Mesenchymal stem cell (in vitro differentiated cells and primary cell): Measurements from ENCODE around the gene GUCD1.

ENCODE experiments used
- DNase-seq: peaks from one replicate; pipeline ENCODE4 v3.0.0-alpha.2; 2013
- H2AFZ ChIP-seq: one replicate; pipeline ENCODE4 v1.6.1; 2013; ENCODE audit warnings: low read depth, mild to moderate bottlenecking, control low read depth, inconsistent platforms, low read length, moderate library complexity
- H2AK5ac ChIP-seq: 2 replicates; pipeline ENCODE4 v1.6.1; 2013; ENCODE audit warnings: low read length, moderate library complexity, mild to moderate bottlenecking, inconsistent platforms; ENCODE audit not compliant: severe bottlenecking
- H2BK120ac ChIP-seq: one replicate; pipeline ENCODE4 v1.6.1; 2013; ENCODE audit warnings: low read depth, mild to moderate bottlenecking, inconsistent platforms, low read length, moderate library complexity
- H2BK12ac ChIP-seq, 2 experiments: one replicate each; pipeline ENCODE4 v1.6.1; 2013; ENCODE audit warnings: inconsistent platforms in 2 of 2, low read length in 2 of 2, mild to moderate bottlenecking in 2 of 2, moderate library complexity in 2 of 2, control low read depth in 1 of 2
- H2BK15ac ChIP-seq: one replicate; pipeline ENCODE4 v1.6.1; 2013; ENCODE audit warnings: mild to moderate bottlenecking, low read depth, inconsistent platforms; ENCODE audit not compliant: poor library complexity, severe bottlenecking
- H2BK5ac ChIP-seq: 2 replicates; pipeline ENCODE4 v1.6.1; 2013; ENCODE audit warnings: low read depth, mild to moderate bottlenecking, low read length, control low read depth, inconsistent platforms; ENCODE audit not compliant: poor library complexity, severe bottlenecking
- H3K14ac ChIP-seq, 2 experiments: one replicate each; pipeline ENCODE4 v1.6.1; 2013; ENCODE audit warnings: inconsistent platforms in 2 of 2, low read length in 2 of 2, control low read depth in 1 of 2, mild to moderate bottlenecking in 1 of 2, moderate library complexity in 1 of 2
- H3K18ac ChIP-seq, 2 experiments: one replicate each; pipeline ENCODE4 v1.6.1; 2013; ENCODE audit warnings: inconsistent platforms in 2 of 2, low read length in 2 of 2, control low read depth in 1 of 2, low read depth in 1 of 2, mild to moderate bottlenecking in 1 of 2
- H3K23ac ChIP-seq, 2 experiments: one replicate each; pipeline ENCODE4 v1.6.1; 2013; ENCODE audit warnings: inconsistent platforms in 2 of 2, low read length in 2 of 2, mild to moderate bottlenecking in 2 of 2, moderate library complexity in 2 of 2, control low read depth in 1 of 2
- H3K27ac ChIP-seq: 2 replicates; pipeline ENCODE4 v1.5.1; 2013; ENCODE audit warnings: mild to moderate bottlenecking, moderate library complexity, low read length, control low read depth, inconsistent platforms; ENCODE audit not compliant: poor library complexity, severe bottlenecking
- H3K27me3 ChIP-seq, 2 experiments: 2 replicates each; pipeline versions ENCODE4 v1.6.1 to v1.7.0; 2013; ENCODE audit warnings: low read length in 2 of 2, mild to moderate bottlenecking in 2 of 2, moderate library complexity in 2 of 2, control low read depth in 1 of 2, inconsistent platforms in 1 of 2; ENCODE audit not compliant: control insufficient read depth in 1 of 2, insufficient read depth in 1 of 2
- H3K36me3 ChIP-seq, 2 experiments: 2 replicates each; pipeline versions ENCODE4 v1.6.1 to v1.7.0; 2013; ENCODE audit warnings: low read length in 2 of 2, control low read depth in 1 of 2, inconsistent platforms in 1 of 2, low read depth in 1 of 2, mild to moderate bottlenecking in 1 of 2; ENCODE audit not compliant: insufficient read depth in 2 of 2, control insufficient read depth in 1 of 2
- H3K4ac ChIP-seq, 2 experiments: one replicate each; pipeline ENCODE4 v1.6.1; 2013; ENCODE audit warnings: inconsistent platforms in 2 of 2, low read length in 2 of 2, mild to moderate bottlenecking in 2 of 2, moderate library complexity in 2 of 2, control low read depth in 1 of 2, low read depth in 1 of 2
- H3K4me1 ChIP-seq: 2 replicates; pipeline ENCODE4 v1.6.1; 2013; ENCODE audit warnings: low read depth, low read length, control low read depth; ENCODE audit not compliant: control insufficient read depth, insufficient read depth
- H3K4me2 ChIP-seq: 2 replicates; pipeline ENCODE4 v1.6.1; 2013; ENCODE audit warnings: low read length, mild to moderate bottlenecking, inconsistent platforms; ENCODE audit not compliant: poor library complexity, severe bottlenecking
- H3K4me3 ChIP-seq, 2 experiments: 2 replicates each; pipeline versions ENCODE4 v1.5.1 to v1.7.0; 2013; ENCODE audit warnings: low read length in 2 of 2, mild to moderate bottlenecking in 2 of 2, control low read depth in 1 of 2, low read depth in 1 of 2; ENCODE audit not compliant: insufficient read depth in 1 of 2
- H3K79me1 ChIP-seq: replicated peaks from 2 replicates; pipeline ENCODE4 v1.6.1; 2013; ENCODE audit warnings: mild to moderate bottlenecking, control low read depth, low read length, inconsistent platforms; ENCODE audit not compliant: poor library complexity, severe bottlenecking
- H3K9ac ChIP-seq: 2 replicates; pipeline ENCODE4 v1.7.0; 2013; ENCODE audit warnings: mild to moderate bottlenecking, low read length, moderate library complexity
- H3K9me3 ChIP-seq: 2 replicates; pipeline ENCODE4 v1.7.0; 2013; ENCODE audit warnings: mild to moderate bottlenecking, low read length; ENCODE audit not compliant: control insufficient read depth
- H4K8ac ChIP-seq: one replicate; pipeline ENCODE4 v1.6.1; 2013; ENCODE audit warnings: inconsistent platforms, mild to moderate bottlenecking, low read length, moderate library complexity
- H4K91ac ChIP-seq: one replicate; pipeline ENCODE4 v1.6.1; 2013; ENCODE audit warnings: mild to moderate bottlenecking, low read length, inconsistent platforms
- WGBS: methylation state at CpG from one replicate; pipeline ENCODE4 v1.1.7; 2013; ENCODE audit warnings: mixed read lengths; 5-methylcytosine and 5-hydroxymethylcytosine counted together

GUCD1 gene

GRCh38 chr22:24588757-24589481 lies 34.0 kb upstream of the GUCD1 start:
- Histone ChIP-seq H4K91ac (no peak overlapping the region), H3K23ac (no peak overlapping the region), H3K4ac (no peak overlapping the region), H2AFZ (no peak overlapping the region), H4K8ac (no peak overlapping the region), H2AK5ac (no peak overlapping the region), H3K14ac (no peak overlapping the region), H3K36me3 (peaks cover 40 to 48% of the 10 kb centered on the region in 2 experiments), H3K4me3 (no peak overlapping the region), H2BK5ac (no peak overlapping the region), H2BK12ac (no peak overlapping the region), H3K18ac (no peak overlapping the region), H3K27ac (no peak overlapping the region), H3K9me3 (no peaks in the 10 kb centered on the region), H3K27me3 (no peaks in the 10 kb centered on the region), H3K79me1 (peaks cover 2% of the 10 kb centered on the region), H3K4me1 (peaks cover 42% of the 10 kb centered on the region), H2BK15ac (no peak overlapping the region), H3K9ac (no peak overlapping the region), H2BK120ac (no peak overlapping the region), H3K4me2 (no peak overlapping the region)
- 95% methylated on average over 19 of the region's 21 CpGs for WGBS
- no peak for DNase-seq

GRCh38 chr22:24588381-24588756 lies 33.4 kb upstream of the GUCD1 start:
- no peak for DNase-seq

GRCh38 chr22:24587948-24588347 lies 33.0 kb upstream of the GUCD1 start:
- H3K27me3 ChIP-seq = no peaks in the 10 kb centered on the region
- H2BK15ac ChIP-seq = no peak overlapping the region
- H2BK12ac ChIP-seq = no peak overlapping the region
- no peak overlapping the region for H3K4ac ChIP-seq
- H3K4me2 ChIP-seq = no peak overlapping the region
- no peak overlapping the region for H2AK5ac ChIP-seq
- H2AFZ ChIP-seq = no peak overlapping the region
- H3K9me3 ChIP-seq = no peaks in the 10 kb centered on the region
- no peak overlapping the region for H3K14ac ChIP-seq
- H3K23ac ChIP-seq = no peak overlapping the region
- no peak overlapping the region for H3K9ac ChIP-seq
- no peak overlapping the region for H2BK120ac ChIP-seq
- no peak overlapping the region for H3K4me3 ChIP-seq
- H3K4me1 ChIP-seq = peaks cover 43% of the 10 kb centered on the region
- no peak overlapping the region for H3K18ac ChIP-seq
- H2BK5ac ChIP-seq = no peak overlapping the region
- no peak overlapping the region for H3K27ac ChIP-seq
- peaks cover 2% of the 10 kb centered on the region for H3K79me1 ChIP-seq
- no peak for DNase-seq
- peaks cover 40 to 51% of the 10 kb centered on the region in 2 experiments for H3K36me3 ChIP-seq
- no peak overlapping the region for H4K8ac ChIP-seq
- 91% methylated on average over 8 of the region's 8 CpGs for WGBS
- H4K91ac ChIP-seq = no peak overlapping the region

More at GRCh38 chr22:24588381-24588756, 33.4 kb upstream of the GUCD1 start:
- Histone ChIP-seq H2BK120ac (no peak overlapping the region), H2BK5ac (no peak overlapping the region), H3K4me3 (no peak overlapping the region), H3K9me3 (no peaks in the 10 kb centered on the region), H4K91ac (no peak overlapping the region), H3K27me3 (no peaks in the 10 kb centered on the region), H2BK15ac (no peak overlapping the region), H3K4ac (no peak overlapping the region), H3K27ac (no peak overlapping the region), H2AFZ (no peak overlapping the region), H2AK5ac (no peak overlapping the region), H3K23ac (no peak overlapping the region), H3K4me1 (peaks cover 41% of the 10 kb centered on the region), H3K18ac (no peak overlapping the region), H3K14ac (no peak overlapping the region), H3K4me2 (no peak overlapping the region), H3K36me3 (peaks cover 40 to 48% of the 10 kb centered on the region in 2 experiments), H3K79me1 (peaks cover 2% of the 10 kb centered on the region), H3K9ac (no peak overlapping the region), H4K8ac (no peak overlapping the region), H2BK12ac (no peak overlapping the region)
- WGBS = 88% methylated on average over 12 of the region's 13 CpGs

- no peak overlapping the region for H2AFZ ChIP-seq
- H3K14ac ChIP-seq = no peak overlapping the region
- H2AK5ac ChIP-seq = no peak overlapping the region
- no peaks in the 10 kb centered on the region for H3K9me3 ChIP-seq
- no peak overlapping the region for H2BK120ac ChIP-seq
- no peak overlapping the region for H3K4me2 ChIP-seq
- no peak overlapping the region for H4K8ac ChIP-seq
- no peak overlapping the region for H3K9ac ChIP-seq
- no peak overlapping the region for H3K27ac ChIP-seq
- no peak overlapping the region for H3K23ac ChIP-seq
- no peaks in the 10 kb centered on the region for H3K27me3 ChIP-seq
- H3K79me1 ChIP-seq = peaks cover 2% of the 10 kb centered on the region
- H2BK5ac ChIP-seq = no peak overlapping the region
- H3K18ac ChIP-seq = no peak overlapping the region
- no peak overlapping the region for H3K4me3 ChIP-seq
- DNase-seq = no peak
- H3K4me1 ChIP-seq = peaks cover 39% of the 10 kb centered on the region
- no peak overlapping the region for H2BK12ac ChIP-seq
- H2BK15ac ChIP-seq = no peak overlapping the region
- 78% methylated on average over 3 of the region's 5 CpGs for WGBS
- no peak overlapping the region for H4K91ac ChIP-seq
- no peak overlapping the region for H3K4ac ChIP-seq
- H3K36me3 ChIP-seq = peaks cover 40 to 51% of the 10 kb centered on the region in 2 experiments
Observed at GRCh38 chr22:24587251-24587650, 32.3 kb upstream of the GUCD1 start.
